MCF 10A (cell line): ENCODE data around the gene WDR82. TPM values are rescaled to one million over a fixed set of nuclear protein-coding genes. Genes with fewer than 3 reads are reported as not detected.

Experiments used
- BruUV-seq: library from RNA; stranded (reverse); fragments of 400-500 nt; replicated peaks from 2 replicates; lab custom pipeline; 2021; lab: Mats Ljungman, UMichigan
- CTCF ChIA-PET: fragments of 300-600 bp; sonication (Branson Sonifier 250); formaldehyde crosslinking; extraction: SDS; loops from one replicate; lab custom pipeline; 2021; ENCODE audit warnings: antibody characterized with exemption, inconsistent platforms; lab: Yijun Ruan, JAX
- POLR2A ChIA-PET: fragments of 300-600, 350-650 bp; sonication (Branson Sonifier 250); formaldehyde crosslinking; extraction: SDS; loops from one replicate; lab custom pipeline; 2020; ENCODE audit warnings: antibody characterized with exemption, inconsistent platforms; lab: Yijun Ruan, JAX
- DNase-seq: peaks from one replicate; pipeline ENCODE4 v3.0.0-alpha.2; 2018; ENCODE audit not compliant: unreplicated experiment
- H3K27ac Mint-ChIP-seq: one replicate; pipeline ENCODE4 v1.8.0; 2022; ENCODE audit warnings: mild to moderate bottlenecking, low read depth, mixed read lengths; ENCODE audit not compliant: unreplicated experiment
- H3K27me3 Mint-ChIP-seq: one replicate; pipeline ENCODE4 v1.8.0; 2022; ENCODE audit warnings: mixed read lengths; ENCODE audit not compliant: insufficient read depth, unreplicated experiment
- H3K36me3 Mint-ChIP-seq: one replicate; pipeline ENCODE4 v1.8.0; 2022; ENCODE audit warnings: mild to moderate bottlenecking, moderate library complexity, mixed read lengths; ENCODE audit not compliant: insufficient read depth, unreplicated experiment
- H3K4me1 Mint-ChIP-seq: one replicate; pipeline ENCODE4 v1.8.0; 2022; ENCODE audit warnings: mixed read lengths; ENCODE audit not compliant: insufficient read depth, unreplicated experiment
- H3K4me3 Mint-ChIP-seq: one replicate; pipeline ENCODE4 v1.8.0; 2022; ENCODE audit warnings: mild to moderate bottlenecking, moderate library complexity, mixed read lengths; ENCODE audit not compliant: unreplicated experiment
- H3K9me3 Mint-ChIP-seq: one replicate; pipeline ENCODE4 v1.8.0; 2022; ENCODE audit warnings: mixed read lengths; ENCODE audit not compliant: unreplicated experiment
- CTCF ChIP-seq: fragments of 200-600 bp; IDR thresholded peaks from one replicate; pipeline ENCODE4 v1.8.0; 2022; ENCODE audit warnings: antibody characterized with exemption, mild to moderate bottlenecking; ENCODE audit not compliant: unreplicated experiment
- intact Hi-C: fragments of 100-400 bp; cut with micrococcal nuclease; formaldehyde crosslinking; loops from 2 replicates; pipeline ENCODE4 v1.14.1; 2022
- total RNA-seq: library from RNA; stranded (reverse); gene quantifications from 2 replicates; pipeline ENCODE4 v1.2.3, GENCODE V29; 2022

WDR82 gene
- total RNA-seq, 1 experiment from 2014 or later = 62.5 TPM

GRCh38 chr3:52294320-52295150 is 16.1 kb upstream of the WDR82 start:
- no peaks in the 10 kb centered on the region for H3K9me3 Mint-ChIP-seq
- ChIA-PET CTCF (interaction anchor here (1.4 kb wide), 1 partner anchor 45 kb away, joined by 8 read pairs; no protein-coding TSS in a partner anchor), POLR2A (no interaction called here)
- H3K27me3 Mint-ChIP-seq = no peaks in the 10 kb centered on the region
- DNase-seq = no peak
- no peaks in the 10 kb centered on the region for H3K36me3 Mint-ChIP-seq
- H3K4me3 Mint-ChIP-seq = no peak overlapping the region
- intact Hi-C loops = loop anchor here (5.0 kb wide), 1 partner anchor 43 kb away; no protein-coding TSS in a partner anchor
- BruUV-seq = no TSS peak
- H3K27ac Mint-ChIP-seq = no peak overlapping the region
- no peaks in the 10 kb centered on the region for H3K4me1 Mint-ChIP-seq
- no peak for TF ChIP-seq CTCF

- Mint-ChIP-seq H3K9me3 (no peaks in the 10 kb centered on the region), H3K27me3 (no peaks in the 10 kb centered on the region), H3K4me3 (no peak overlapping the region), H3K27ac (no peak overlapping the region), H3K36me3 (no peaks in the 10 kb centered on the region), H3K4me1 (no peaks in the 10 kb centered on the region)
- ChIA-PET POLR2A (no interaction called here), CTCF (interaction anchor here (0.6 to 1.4 kb wide), 2 partner anchors 46 to 699 kb away, joined by 3 to 8 read pairs; no protein-coding TSS in a partner anchor)
- BruUV-seq = no TSS peak
- TF ChIP-seq CTCF = no peak
- intact Hi-C loops = loop anchor here (5.0 kb wide), 1 partner anchor 44 kb away; no protein-coding TSS in a partner anchor
- no peak for DNase-seq
Measured at GRCh38 chr3:52293491-52294319, 15.3 kb upstream of the WDR82 start.

- no peak for DNase-seq
- intact Hi-C loops = loop anchor here (5.0 kb wide), 1 partner anchor 45 kb away; no protein-coding TSS in a partner anchor
- Mint-ChIP-seq H3K36me3 (peaks cover 4% of the 10 kb centered on the region), H3K9me3 (no peaks in the 10 kb centered on the region), H3K27ac (no peak overlapping the region), H3K4me3 (no peak overlapping the region), H3K4me1 (no peaks in the 10 kb centered on the region), H3K27me3 (no peaks in the 10 kb centered on the region)
- no peak for TF ChIP-seq CTCF
- no TSS peak for BruUV-seq
- ChIA-PET POLR2A (interaction anchor here (0.6 to 1.3 kb wide), 2 partner anchors 37 to 75 kb away, joined by 3 read pairs; no protein-coding TSS in a partner anchor), CTCF (interaction anchor here (0.6 to 2.7 kb wide), 11 partner anchors 17 to 290 kb away, joined by 3 to 13 read pairs (median 3); no protein-coding TSS in a partner anchor)
Measured at GRCh38 chr3:52292247-52293065, 14.0 kb upstream of the WDR82 start.
